HepG2 (cell line): ENCODE results near the gene BCAN. TPM values are rescaled to one million over a fixed set of nuclear protein-coding genes. Genes with fewer than 3 reads are reported as not detected.

ENCODE experiments used
- DNMT1 ChIP-seq: sonication (generic); formaldehyde crosslinking; IDR thresholded peaks from 2 replicates; pipeline ENCODE4 v1.5.1; 2020; ENCODE audit warnings: mild to moderate bottlenecking, missing genetic modification reagents
- KIAA2018 ChIP-seq: sonication (generic); formaldehyde crosslinking; IDR thresholded peaks from 2 replicates; pipeline ENCODE4 v1.5.0; 2020; ENCODE audit warnings: mild to moderate bottlenecking, missing genetic modification reagents, borderline replicate concordance
- NR2F6 ChIP-seq, 2 experiments: IDR thresholded peaks; 2 replicates each; pipeline ENCODE4 v1.6.1; 2016; ENCODE audit warnings: antibody characterized with exemption in 1 of 2, mild to moderate bottlenecking in 1 of 2
- TOPORS ChIP-seq: sonication (generic); formaldehyde crosslinking; IDR thresholded peaks from 2 replicates; pipeline ENCODE4 v1.8.0; 2023; ENCODE audit warnings: mild to moderate bottlenecking, missing genetic modification reagents
- ZHX1 ChIP-seq: sonication (generic); formaldehyde crosslinking; IDR thresholded peaks from 2 replicates; pipeline ENCODE4 v1.8.1; 2022; ENCODE audit warnings: low read depth, mild to moderate bottlenecking, missing genetic modification reagents
- ZNF503 ChIP-seq: sonication (generic); formaldehyde crosslinking; IDR thresholded peaks from 2 replicates; pipeline ENCODE4 v1.4.0; 2020; ENCODE audit warnings: missing genetic modification reagents
- ZNF576 ChIP-seq: sonication (generic); formaldehyde crosslinking; IDR thresholded peaks from 2 replicates; pipeline ENCODE4 v1.4.0; 2020; ENCODE audit warnings: mild to moderate bottlenecking, missing genetic modification reagents
- ZNF7 ChIP-seq: IDR thresholded peaks from 2 replicates; pipeline ENCODE4 v1.6.1; 2016; ENCODE audit warnings: missing biosample characterization, missing genetic modification reagents
- polyA plus RNA-seq, 8 experiments: library from polyadenylated mRNA; depleted of rRNA in 3 of 8; stranded (reverse) in 7 of 8; unstranded in 1 of 8; fragments of >200 nt; fragmentation: Illumina TruSeq in 4 of 8; extraction: Trizol in 4 of 8; gene quantifications; 2 replicates each; pipeline versions ENCODE4 v1.2.1 to v1.2.3, GENCODE V29; 2011 to 2016; ENCODE audit warnings: low read depth in 4 of 8, missing spikeins in 1 of 8, mixed read lengths in 1 of 8; ENCODE audit not compliant: insufficient read depth in 1 of 8
- total RNA-seq, 5 experiments: library from RNA; depleted of rRNA; stranded (reverse); fragments of >200 nt; fragmentation: Illumina TruSeq; extraction: Trizol; gene quantifications; 2 replicates each; pipeline ENCODE4 v1.2.3, GENCODE V29; 2016; ENCODE audit warnings: low read depth in 1 of 5
- TF ChIP-seq, protein P1 (sequence below): sonication (generic); formaldehyde crosslinking; IDR thresholded peaks from 2 replicates; pipeline ENCODE4 v1.5.1; 2020; ENCODE audit warnings: mild to moderate bottlenecking, missing genetic modification reagents

Gene BCAN
- total and polyA plus RNA-seq, 2 of the 13 experiments (the other 11 are each of a cell fraction or from before 2014, with no cell fraction given) = not detected

DNA sequence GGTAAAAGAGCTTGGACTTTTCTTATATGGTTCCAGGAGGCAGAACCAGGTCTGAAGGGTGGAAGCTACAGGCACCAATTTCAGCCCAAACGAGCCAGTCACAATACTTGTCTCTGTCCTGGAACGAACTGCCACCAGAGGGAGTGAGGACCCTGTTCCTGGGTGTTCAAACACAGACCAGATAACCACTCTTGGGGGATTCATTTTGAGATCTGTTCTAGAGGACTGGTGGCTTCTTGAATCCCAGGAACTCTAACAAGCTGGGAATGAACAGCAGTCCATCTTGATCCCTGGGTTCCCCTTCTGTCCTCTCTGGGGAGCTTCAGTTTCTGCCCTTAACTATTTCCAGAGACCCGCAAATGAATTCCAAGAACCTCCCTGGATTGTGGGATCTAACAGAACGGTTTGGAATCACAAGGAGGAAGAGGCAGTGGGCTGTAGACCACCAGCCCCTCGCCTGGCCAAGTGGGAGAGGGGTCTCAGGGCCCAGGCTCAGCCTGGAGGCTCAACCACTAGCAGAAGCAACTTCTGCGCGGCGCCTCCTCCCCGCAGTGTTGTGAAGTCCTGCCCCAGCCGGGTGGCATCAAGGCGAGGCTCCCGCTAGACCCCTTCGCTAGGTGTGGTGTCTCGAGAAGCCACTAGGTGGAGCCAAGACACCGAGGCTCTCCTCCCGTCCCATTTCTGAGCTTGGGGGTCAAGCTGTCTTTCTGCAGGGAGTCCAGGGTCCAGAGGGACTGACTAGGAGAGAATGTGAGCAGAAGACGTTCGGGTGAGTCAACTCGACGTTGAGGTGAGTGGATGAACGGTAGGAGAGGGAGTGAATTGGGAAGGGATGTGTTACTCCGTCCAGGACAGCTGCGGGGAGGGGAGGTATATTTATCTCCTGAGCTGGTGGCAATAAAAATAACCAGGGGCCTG is 47.4 kb downstream of the BCAN start (continued):
- TF ChIP-seq, protein P1, sequence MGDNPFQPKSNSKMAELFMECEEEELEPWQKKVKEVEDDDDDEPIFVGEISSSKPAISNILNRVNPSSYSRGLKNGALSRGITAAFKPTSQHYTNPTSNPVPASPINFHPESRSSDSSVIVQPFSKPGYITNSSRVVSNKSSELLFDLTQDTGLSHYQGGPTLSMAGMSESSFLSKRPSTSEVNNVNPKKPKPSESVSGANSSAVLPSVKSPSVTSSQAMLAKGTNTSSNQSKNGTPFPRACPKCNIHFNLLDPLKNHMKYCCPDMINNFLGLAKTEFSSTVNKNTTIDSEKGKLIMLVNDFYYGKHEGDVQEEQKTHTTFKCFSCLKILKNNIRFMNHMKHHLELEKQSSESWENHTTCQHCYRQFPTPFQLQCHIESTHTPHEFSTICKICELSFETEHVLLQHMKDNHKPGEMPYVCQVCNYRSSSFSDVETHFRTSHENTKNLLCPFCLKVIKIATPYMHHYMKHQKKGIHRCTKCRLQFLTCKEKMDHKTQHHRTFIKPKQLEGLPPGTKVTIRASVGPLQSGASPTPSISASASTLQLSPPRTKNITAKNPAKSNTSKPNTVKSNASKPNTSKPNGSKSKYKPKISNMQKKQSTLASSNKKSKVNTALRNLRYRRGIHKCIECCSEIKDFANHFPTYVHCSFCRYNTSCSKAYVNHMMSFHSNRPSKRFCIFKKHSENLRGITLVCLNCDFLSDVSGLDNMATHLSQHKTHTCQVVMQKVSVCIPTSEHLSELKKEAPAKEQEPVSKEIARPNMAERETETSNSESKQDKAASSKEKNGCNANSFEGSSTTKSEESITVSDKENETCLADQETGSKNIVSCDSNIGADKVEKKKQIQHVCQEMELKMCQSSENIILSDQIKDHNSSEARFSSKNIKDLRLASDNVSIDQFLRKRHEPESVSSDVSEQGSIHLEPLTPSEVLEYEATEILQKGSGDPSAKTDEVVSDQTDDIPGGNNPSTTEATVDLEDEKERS (CRISPR knock-in tag) = 0 out of 2 replicates have a peak, but pooled peaks have one; percentile 42
- TF ChIP-seq KIAA2018 (CRISPR knock-in tag) (no peak), ZNF503 (CRISPR knock-in tag) (no peak), NR2F6 (IDR thresholded peaks at IDR 0.05) (no peak), NR2F6 (CRISPR knock-in tag; IDR thresholded peaks at IDR 0.05) (peak; percentile 48; the same call in 1 of the 2 replicates), DNMT1 (no peak), ZHX1 (no peak), ZNF576 (no peak), TOPORS (CRISPR knock-in tag) (no peak), ZNF7 (no peak)
